Right lobe of liver (tissue), 4 donors: ENCODE data around the gene COL27A1.

Experiments used
- POLR2A ChIP-seq: fragments of 450-650 bp; IDR thresholded peaks from one replicate; pipeline ENCODE4 v1.6.1; 2017; ENCODE audit warnings: antibody characterized with exemption, mild to moderate bottlenecking
- TF ChIP-seq, protein P1 (sequence below), 4 donors: fragments of 200-600 bp in 3 of 4; fragments of 450-650 bp in 1 of 4; IDR thresholded peaks; one replicate each; pipeline versions ENCODE4 v1.5.1 to v1.8.0; 2016 to 2022; ENCODE audit warnings: antibody characterized with exemption in 4 of 4, mild to moderate bottlenecking in 2 of 4
- donor health status: DM: no; HTN: no; CAD: no.
- donor health status: DM: no; HTN: no; CAD: no.
- donor health status: DM: no; HTN: yes; CAD: no.

DNA sequence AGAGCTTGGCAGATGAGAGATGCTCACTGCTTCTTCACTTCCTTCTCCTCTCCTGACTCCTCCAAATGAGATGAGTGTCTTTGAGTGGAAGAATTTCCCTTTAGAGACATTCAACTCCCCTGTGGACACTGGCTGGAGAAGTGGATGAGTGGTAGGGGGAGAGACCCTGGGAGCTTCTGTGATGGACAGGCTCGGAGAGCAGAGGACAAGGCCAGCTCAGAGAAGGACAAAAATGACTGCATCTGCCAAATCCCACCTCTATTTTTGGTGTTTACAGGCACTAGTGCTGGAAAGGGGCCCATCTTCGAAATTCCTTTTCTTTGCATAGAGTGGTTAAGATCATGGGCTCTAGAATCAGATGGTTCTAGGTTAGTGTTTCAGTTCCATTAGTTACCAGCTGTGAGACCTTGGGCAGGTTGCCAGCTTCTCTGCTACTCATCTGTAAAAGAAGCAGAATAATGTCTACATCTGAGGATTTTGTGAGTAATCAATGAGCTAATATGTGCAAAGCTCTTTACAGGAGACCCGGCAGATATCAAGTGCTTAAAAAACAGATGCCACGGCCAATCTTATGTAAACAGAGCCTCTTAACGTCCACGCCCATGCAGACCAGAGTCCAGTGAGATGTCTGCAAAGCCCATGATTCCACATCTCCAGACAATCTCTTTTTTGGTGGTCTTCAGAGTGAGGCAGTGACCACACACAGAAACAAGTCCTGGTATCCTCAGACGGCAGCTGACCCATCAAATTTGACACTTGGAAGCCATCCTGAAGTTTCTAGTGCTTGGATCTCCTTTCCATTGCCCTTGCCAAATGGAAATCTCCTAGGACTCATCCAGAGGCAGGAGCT lies 13.6 kb upstream of the COL27A1 start:
- TF ChIP-seq, protein P1, sequence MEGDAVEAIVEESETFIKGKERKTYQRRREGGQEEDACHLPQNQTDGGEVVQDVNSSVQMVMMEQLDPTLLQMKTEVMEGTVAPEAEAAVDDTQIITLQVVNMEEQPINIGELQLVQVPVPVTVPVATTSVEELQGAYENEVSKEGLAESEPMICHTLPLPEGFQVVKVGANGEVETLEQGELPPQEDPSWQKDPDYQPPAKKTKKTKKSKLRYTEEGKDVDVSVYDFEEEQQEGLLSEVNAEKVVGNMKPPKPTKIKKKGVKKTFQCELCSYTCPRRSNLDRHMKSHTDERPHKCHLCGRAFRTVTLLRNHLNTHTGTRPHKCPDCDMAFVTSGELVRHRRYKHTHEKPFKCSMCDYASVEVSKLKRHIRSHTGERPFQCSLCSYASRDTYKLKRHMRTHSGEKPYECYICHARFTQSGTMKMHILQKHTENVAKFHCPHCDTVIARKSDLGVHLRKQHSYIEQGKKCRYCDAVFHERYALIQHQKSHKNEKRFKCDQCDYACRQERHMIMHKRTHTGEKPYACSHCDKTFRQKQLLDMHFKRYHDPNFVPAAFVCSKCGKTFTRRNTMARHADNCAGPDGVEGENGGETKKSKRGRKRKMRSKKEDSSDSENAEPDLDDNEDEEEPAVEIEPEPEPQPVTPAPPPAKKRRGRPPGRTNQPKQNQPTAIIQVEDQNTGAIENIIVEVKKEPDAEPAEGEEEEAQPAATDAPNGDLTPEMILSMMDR (IDR thresholded peaks at IDR 0.05), result no peak
- TF ChIP-seq POLR2A, result no peak
